T-cell (primary cell): ENCODE results near the gene SLC16A13. TPM values are rescaled to one million over a fixed set of nuclear protein-coding genes. Genes with fewer than 3 reads are reported as not detected.

ENCODE experiments used
- total RNA-seq, 35 experiments: library from RNA in 6 of 35; stranded (reverse) in 6 of 35; fragments of 120-200 nt in 1 of 35; gene quantifications; one replicate each; pipeline versions ENCODE4 v1.2.1 to v1.2.4 and lab custom pipeline; 2013 to 2026

The SLC16A13 gene
- total RNA-seq, 5 donors from 2014 or later (not counting 1 experiment from before 2014, with no cell fraction given), result 3.8 to 17.6 (median 15.4) TPM

Other genes starting within 250 kb of the SLC16A13 start
- not detected for gene TEKT1, start 204.3 kb upstream of the SLC16A13 start, total RNA-seq
- under 1 TPM in 3 of 5 donors, not detected in 2; 0.12 to 0.78 (median 0.13) TPM for gene ALOX12, start 40.0 kb upstream of the SLC16A13 start, total RNA-seq
- 100 to 1,000 TPM in 4 of 5 donors, 10 to 100 TPM in 1; 98.3 to 160 (median 133) TPM for gene RNASEK, start 23.4 kb upstream of the SLC16A13 start, total RNA-seq
- under 1 TPM in 1 of 5 donors, not detected in 4; 0.53 TPM for gene BCL6B, start 13.0 kb upstream of the SLC16A13 start, total RNA-seq
- gene SLC16A11, start 8.1 kb downstream of the SLC16A13 start, total RNA-seq, result 1 to 10 TPM; 1.4 to 2.2 (median 1.8) TPM
- gene CLEC10A, start 44.2 kb downstream of the SLC16A13 start, total RNA-seq, result not detected
- under 1 TPM in 4 of 5 donors, not detected in 1; 0.25 to 0.55 (median 0.47) TPM for gene ASGR2, start 78.8 kb downstream of the SLC16A13 start, total RNA-seq
- gene ASGR1, start 143.4 kb downstream of the SLC16A13 start, total RNA-seq, result 1 to 10 TPM in 2 of 5 donors, under 1 TPM in 3; 0.60 to 1.8 (median 0.82) TPM
- 10 to 100 TPM in 2 of 5 donors, 1 to 10 TPM in 3; 8.1 to 13.6 (median 9.3) TPM for gene DLG4, start 183.8 kb downstream of the SLC16A13 start, total RNA-seq
- gene ACADVL, start 183.9 kb downstream of the SLC16A13 start, total RNA-seq, result 100 to 1,000 TPM; 275 to 424 (median 385) TPM
- 10 to 100 TPM; 48.2 to 76.3 (median 70.4) TPM for gene DVL2, start 198.5 kb downstream of the SLC16A13 start, total RNA-seq
- 10 to 100 TPM; 13.3 to 51.6 (median 43.5) TPM for gene PHF23, start 203.4 kb downstream of the SLC16A13 start, total RNA-seq
- 100 to 1,000 TPM; 197 to 278 (median 276) TPM for gene GABARAP, start 206.4 kb downstream of the SLC16A13 start, total RNA-seq
- gene CTDNEP1, start 215.7 kb downstream of the SLC16A13 start, total RNA-seq, result 100 to 1,000 TPM; 109 to 131 (median 125) TPM
- gene ELP5, start 216.2 kb downstream of the SLC16A13 start, total RNA-seq, result 10 to 100 TPM; 29.8 to 35.9 (median 33.3) TPM
- 1 to 10 TPM; 2.4 to 5.9 (median 2.9) TPM for gene CLDN7, start 226.5 kb downstream of the SLC16A13 start, total RNA-seq
- gene SLC2A4, start 245.7 kb downstream of the SLC16A13 start, total RNA-seq, result under 1 TPM in 1 of 5 donors, not detected in 4; 0.06 TPM